GM19395 (cell line): Measurements from ENCODE around the gene CBX2.
"Not testable (repeated sequence)": the region's sequence is repeated elsewhere in the genome, so short reads cannot be mapped to it uniquely, and the experiment has no call there.

Experiments used
- ATAC-seq: cut with Tn5 transposase; IDR thresholded peaks from one replicate; pipeline ENCODE4 v1.9.1; 2021; ENCODE audit warnings: mild to moderate bottlenecking, moderate library complexity; ENCODE audit not compliant: unreplicated experiment

Gene CBX2

DNA sequence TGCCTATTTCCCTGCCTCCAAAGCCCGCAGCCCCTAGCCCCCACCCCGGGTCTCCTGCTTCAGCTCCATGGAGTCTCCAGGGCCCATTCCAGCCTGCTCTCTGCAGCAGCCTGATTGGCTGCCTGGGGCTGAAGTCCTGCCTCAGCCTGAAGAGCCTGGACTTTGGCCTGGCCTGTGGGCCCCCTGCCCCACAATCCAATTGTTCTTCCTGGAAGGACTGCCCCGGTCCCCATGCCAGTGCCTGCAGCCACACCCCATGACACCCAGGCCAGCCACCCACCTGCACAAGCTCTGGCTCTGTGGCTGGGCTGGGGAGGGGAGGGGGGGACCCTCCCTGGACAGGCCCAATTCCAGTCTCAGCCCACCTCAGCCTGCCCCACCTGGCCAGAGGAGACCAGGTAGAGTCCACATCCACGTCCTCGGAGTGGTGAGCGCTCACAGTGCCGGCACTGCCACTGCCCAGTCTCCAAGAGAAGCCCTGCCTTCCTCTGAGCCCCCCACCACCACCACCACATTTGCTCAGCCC lies 34.9 kb upstream of the CBX2 start:
- no peak for ATAC-seq

DNA sequence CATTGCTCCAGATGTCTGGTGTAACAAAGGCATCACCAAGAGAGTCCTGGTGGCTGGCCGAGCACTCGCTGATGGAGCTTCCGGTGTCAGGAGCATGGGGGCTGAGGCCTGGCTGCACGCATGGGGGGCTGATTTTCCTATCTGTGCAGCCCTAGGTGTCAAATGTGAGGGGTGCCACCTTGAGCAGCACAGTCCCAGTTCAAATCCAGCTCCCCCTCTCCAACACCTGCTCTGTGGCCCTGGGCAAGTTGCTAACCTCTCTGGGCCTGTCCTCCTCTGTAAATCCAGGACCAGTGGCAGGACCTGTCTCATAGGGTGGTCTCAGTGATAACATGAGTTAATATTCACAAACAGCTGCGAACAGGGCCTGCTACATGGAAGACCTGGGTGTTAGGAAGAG lies 34.3 kb upstream of the CBX2 start:
- ATAC-seq: no peak

DNA sequence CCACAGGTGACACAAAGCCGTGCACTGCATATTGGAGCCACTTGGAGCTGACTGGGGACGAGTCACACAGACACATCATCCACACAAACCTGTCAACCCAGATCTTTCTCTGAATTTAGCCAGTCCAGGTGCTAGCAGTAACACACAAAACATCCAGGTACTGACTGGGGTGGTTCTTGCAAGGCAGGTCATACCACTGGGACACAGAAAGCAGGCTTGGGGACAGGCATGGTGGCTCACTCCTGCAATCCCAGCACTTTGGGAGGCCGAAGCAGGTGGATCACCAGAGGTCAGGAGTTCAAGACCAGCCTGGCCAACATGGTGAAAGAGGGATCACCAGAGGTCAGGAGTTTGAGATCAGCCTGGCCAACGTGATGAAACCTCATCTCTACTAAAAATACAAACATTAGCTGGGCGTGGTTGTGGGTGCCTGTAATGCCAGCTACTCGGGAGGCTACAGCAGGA lies 32.3 kb upstream of the CBX2 start:
- no peak for ATAC-seq

DNA sequence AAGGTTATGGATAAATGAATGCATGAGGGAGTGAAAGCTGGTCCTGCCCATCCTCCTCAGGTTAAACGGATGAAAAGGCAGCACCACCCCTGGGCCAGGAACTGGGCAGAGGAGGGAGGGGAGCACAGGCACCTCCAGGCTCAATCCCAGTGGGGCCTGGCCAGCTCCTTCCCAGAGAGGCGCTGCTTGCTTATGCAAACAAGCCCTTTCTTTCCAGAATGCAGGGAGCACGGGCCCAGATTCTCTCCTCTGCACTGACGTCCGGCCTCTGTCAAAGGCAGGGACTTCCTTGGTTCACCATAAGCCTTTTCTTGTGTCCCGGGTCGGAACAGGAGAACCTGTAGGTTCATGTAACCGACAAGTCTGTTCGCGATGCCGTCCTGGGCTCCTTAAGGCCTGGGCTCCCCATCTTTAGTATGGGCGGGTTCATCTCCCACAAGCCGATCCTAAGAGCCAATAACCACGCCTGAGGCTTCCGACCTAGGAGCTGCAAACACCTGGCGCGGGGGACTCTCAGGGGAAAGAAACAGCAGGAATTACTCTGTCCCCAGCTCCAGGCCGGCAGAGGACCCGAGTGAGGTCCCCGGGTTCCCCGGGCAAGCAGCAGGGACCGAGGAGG lies 30.9 kb upstream of the CBX2 start:
- ATAC-seq: no peak

DNA sequence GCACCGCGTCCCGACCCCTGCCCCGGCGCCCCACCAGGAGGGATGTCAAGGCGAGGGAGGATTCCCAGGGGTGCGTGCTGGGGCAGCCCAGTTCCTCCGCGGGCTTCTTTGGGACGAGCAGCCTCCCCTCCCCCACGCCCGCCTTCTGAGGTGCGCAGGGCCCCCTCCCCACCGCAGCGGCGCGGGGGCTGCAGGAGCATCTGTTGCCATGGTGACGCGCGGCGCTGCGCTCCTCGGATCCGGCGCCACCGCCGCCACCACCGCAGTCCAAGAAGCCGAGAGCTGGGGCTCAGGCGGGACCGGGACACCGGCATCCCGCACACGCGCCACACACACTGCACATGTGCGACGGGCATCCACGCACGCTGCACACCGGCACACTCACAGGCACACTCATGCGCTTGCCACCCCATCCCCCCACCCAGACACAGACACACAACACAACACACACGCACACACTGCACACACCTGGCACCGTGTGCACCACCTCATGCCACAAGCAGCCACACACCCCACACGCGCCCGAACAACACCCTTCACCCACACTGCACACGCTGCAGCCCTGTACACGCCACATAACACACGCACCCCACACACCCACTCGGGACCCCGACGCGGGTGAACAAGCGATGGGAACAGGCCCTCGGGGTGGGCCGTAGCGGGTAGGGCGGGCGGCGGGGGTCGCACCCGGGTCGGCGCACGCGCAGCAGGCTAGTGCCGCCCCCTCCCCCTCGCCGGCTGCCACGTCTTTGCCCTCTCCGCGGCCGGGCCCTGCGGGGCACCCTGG lies 30.2 kb upstream of the CBX2 start:
- ATAC-seq: no peak

DNA sequence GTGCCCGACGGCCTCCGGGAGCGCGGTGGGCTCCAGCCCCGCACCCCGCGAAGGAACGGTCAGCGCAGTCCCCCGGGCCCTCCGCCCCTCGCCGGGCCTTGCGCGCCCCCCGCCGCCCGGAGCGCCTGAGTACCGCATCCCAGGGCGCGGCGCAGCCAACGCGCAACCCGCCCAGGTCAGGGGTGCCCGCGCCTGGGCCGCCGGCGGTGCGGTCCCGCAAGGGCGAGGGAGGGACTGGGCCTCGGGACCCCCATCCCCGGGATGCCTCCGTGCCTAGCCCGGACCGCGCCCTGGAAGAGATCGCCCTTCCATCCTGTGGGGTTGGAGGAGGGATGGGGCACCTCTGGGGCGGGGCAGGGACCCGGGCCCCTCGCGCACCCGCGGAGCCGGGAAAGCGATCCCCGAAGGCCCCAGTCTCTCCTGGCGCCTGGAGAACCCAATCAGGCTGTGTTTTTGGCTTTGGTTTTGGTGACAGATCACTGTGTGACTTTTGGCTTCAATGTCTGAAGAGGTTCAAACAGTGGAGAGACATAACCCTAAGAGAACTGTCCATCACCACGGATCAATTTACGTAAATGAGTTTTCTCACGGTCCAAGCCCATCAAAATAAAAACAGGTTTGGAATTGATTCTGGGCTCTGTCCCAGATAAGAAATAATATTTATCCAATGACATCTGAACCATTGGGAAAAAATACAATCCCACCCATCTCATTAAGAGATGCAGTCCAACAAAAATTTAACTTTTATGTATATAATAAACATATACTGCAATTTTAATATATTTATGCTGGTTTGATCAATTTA lies 29.5 kb upstream of the CBX2 start:
- no peak for ATAC-seq

DNA sequence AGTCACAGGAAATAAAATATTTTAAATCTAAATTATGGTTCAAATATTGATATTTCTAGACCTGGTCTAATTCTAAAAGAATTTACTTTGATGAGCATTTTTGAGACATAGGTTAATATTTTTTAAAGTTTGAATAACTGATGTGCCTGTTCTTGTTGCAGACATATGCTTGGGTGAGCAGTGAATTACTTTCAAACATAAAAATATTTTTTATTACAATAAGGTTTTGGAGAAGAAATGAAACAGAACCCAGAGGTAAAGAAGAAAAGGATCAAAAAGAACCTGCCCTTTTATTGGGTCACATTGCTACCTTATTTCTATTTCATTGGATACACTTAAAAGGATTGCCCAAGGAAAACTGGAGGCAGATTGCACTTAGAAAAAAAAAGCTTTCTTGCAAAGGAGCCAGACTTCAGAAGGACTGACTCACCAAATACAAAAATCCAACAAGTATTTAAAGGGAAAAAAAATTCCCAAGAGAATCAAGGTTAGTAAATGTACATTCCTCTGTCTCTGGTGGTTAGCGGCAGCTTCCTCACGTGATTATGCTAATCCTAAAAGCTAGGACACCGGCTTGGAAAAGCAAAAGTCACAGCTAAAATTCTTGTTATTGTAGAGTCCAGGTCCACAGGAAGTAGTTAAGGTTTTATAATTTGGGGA lies 28.7 kb upstream of the CBX2 start:
- ATAC-seq: no peak

DNA sequence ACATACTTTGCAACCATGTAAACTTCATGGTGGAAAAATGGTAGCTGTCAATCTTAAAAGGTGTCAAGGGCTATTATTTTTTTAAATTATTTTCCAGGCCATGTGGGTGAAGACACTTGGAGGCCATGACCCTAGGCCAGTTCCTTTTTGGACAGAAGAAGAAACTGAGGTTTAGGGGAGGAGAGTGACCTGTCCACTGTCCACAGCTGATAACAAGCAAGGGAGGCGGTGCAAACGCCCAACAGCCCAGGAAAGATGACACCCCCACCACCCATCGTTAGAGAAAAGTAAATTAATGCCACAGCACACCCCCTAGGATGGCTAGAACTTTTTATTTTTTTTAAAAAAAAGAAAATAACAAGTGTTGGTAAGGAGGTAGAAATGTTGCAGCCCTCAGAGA lies 28.0 kb upstream of the CBX2 start:
- no peak for ATAC-seq

DNA sequence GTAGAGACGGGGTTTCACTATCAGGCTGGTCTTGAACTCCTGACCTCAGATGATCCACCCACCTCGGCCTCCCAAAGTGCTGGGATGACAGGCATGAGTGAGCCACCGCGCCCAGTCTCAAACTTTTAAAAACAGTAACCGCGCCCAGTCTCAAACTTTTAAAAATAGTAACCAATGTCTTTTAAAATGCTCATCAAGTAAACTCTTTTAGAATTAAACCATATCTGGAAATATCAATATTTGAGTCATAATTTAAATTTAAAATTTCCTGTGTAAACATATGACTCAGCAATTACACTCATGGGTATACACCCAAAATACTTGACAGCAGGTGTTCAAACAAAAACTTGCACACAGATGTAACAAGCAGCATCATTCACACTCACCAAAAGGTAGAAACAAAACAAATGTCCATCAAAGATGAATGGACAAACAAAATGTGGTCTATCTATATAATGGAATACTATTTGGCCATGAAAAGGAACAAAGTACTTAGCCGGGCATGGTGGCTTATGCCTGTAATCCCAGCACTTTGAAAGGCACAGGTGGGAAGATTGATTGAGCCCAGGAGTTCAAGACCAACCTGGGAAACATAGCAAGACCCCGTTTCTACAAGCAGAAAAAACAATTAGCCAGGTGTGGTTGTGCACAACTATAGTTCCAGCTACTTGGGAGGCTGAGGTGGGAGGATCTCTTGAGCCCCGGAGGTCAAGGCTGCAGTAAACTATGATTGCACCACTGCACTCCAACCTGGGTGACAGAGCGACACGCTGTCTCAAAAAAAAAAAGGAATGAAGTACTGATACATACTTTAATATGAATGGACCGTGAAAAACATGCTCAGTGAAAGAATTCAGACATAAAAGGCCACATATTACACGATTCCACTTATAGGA lies 27.1 kb upstream of the CBX2 start:
- ATAC-seq: no peak

DNA sequence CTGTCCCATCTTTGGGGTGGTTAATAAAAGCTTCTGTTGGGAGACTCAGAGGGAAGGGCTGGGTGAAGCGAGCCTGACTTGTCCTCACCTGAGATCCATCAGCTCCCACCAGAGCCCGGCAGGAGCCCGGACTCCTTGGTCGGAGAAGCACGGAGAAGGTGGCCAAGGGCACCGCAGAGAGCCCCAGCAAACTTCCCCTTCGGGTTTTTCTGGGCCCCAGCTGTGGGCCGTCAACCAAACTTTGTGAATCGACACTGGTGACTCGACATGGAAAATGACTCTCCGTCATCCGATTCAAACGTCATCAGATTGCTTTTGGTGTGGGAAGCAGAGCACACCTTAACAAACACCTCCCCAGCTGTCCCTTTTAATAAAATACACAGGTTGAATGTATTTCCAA lies 25.8 kb upstream of the CBX2 start:
- ATAC-seq: no peak

DNA sequence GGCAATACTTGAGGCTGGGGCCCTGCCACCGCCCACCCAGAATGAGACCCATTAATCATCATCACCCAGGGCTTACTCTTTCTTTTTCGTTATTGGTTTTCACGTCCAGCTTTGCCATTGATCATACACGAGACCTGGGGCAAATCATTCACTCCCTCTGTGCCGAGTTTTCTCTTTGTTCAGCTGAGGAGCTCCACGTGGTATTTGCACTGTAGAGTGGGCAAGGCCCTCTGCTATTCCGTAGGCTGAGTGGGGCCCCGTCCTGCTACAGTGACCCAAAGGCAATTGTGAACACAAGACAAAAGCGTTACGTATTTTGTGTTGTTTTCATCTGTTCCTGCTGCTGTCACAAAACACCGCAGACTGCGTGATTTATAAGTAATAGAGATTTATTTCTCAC lies 23.6 kb upstream of the CBX2 start:
- ATAC-seq: no peak

DNA sequence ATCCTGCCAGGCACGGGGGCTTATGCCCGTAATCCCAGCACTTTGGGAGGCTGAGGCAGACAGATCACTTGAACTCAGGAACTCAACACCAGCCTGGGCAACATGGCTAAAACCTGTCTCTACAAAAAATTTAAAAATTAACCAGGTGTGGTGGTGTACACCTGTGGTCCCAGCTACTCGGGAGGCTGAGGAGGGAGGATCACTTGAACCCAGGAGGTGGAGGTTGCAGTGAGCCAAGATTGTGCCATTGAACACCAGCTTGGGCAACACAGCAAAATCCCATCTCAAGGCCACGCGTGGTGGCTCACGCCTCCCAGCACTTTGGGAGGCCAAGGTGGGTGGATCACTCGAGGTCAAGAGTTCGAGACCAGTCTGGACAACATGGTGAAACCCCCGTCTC lies 23.0 kb upstream of the CBX2 start:
- not testable (repeated sequence) for ATAC-seq

DNA sequence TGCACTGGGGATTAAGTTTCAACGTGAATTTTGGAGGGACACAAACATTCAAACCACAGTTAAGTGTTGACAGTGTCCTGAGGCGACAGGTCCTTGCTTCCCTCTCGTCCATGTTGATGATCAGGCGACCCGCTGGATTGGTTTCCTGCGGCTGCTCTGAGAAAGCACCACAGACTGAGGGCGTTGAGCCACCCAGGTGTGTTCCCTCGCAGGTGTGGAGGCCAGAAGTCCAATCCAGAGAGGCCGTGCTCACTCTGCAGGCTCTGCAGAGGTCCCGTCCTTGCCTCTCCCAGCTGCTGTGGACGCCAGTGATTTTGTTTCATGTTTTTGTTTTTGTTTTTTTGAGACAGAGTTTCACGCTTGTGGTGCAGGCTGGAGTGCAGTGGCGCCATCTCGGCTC lies 22.4 kb upstream of the CBX2 start:
- no peak for ATAC-seq

DNA sequence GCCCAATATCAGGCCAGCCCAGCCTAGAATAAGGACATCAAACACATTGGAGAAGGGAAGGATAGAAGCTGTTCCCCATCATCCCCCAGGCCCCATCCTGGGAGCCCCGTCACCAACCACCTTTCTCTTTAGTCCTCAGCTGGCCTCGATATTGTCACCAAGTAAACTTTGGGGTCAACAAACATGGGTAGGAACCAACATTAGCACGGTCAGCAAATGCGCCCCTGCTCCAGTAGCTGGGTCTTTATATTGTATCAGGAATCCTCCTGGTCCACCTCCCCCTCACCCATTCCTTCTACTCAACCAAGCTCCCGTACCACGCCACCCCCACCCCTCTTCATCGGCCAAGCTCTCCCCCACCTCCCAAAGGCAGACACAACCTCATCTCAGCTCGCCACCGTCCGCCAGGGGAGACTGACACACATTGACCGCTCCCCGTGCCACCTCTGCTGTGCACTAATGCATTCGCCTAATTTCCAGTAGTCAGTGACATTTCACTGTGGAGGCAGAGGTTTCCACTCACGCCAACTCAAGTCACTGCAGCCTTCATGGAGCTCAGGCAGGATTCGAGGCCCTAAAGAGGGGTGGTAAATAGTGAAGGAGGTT lies 20.7 kb upstream of the CBX2 start:
- ATAC-seq: no peak

DNA sequence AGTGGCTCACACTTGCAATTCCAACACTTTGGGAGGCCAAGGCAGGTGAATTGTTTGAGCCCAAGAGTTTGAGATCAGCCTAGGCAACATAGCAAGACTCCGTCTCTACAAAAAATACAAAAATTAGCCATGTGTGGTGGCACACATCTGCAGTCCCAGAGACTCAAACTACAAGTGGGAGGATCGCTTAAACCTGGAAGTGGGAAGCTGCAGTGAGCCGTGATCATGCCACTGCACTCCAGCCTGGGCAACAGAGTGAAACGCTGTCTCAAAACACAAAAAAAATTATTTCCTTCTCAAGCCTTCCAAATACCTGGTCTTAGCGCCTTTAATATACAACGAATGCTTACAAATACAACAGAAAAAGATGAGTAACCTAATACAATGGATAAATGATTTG lies 19.7 kb upstream of the CBX2 start:
- no peak for ATAC-seq

DNA sequence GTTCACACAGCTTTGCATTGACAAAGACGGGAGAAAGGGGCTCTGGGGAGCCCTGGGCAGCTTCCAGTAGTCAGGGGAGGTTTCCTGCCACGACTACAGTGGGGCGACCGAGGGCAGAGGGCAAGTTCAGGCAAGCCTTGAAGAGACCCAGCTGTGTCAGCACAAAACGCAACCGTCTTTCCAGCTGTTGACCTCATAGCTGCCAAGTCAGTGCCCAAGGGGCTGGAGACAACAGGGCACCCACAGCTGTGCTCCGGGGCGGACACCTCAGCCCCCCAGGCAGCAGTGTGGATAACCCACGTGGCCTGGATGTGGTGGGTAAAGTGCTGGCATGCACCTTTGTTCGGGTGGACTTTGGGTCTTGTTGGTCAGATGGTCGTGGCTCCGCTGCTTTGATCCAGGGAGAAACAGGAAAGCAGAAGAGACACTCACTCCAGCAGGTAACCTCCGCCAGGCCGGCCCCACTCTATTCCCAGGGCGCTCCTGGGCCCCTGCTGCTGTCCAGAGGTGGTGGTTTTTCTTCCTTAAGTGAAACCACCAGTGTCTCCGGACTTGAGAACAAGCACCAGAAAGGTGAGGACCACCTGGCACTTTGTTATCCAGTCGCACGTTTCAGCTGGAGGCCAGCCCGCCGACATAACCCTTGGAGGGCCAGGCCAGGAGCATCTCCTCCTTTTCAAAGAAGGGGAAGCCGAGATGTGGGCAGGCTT lies 17.6 kb upstream of the CBX2 start:
- no peak for ATAC-seq

DNA sequence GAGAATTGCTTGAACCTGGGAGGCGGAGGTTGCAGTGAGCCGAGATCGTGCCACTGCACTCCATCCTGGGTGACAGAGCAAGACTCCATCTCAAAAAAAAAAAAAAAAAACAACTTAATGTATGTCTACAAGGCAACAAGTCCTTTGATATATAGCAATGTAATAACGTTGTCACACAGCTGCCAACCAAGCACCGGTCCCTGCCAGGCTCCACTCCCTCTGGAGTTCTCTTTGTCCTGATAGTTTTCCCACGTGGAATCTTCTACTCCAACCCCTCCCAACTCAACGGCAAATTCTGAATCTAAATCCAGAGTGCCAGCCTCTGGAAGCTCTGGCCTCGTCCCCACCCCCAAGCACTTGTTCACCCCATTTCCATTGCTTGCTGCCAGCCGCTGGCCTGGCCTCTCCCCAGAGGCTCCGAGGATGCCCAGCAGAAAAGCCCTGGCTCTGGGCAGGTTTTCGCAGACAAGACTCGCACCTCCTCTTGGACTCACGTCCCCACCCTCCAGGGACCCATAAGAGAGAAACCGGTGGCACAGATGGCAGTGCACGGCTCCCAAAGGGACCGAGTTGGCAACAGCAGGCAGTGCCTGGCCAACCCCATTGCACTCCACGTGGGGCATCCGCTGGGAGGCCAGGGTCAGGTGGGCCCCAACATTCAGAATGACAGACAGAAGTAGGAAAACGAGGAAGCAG lies 15.9 kb upstream of the CBX2 start:
- ATAC-seq: no peak

DNA sequence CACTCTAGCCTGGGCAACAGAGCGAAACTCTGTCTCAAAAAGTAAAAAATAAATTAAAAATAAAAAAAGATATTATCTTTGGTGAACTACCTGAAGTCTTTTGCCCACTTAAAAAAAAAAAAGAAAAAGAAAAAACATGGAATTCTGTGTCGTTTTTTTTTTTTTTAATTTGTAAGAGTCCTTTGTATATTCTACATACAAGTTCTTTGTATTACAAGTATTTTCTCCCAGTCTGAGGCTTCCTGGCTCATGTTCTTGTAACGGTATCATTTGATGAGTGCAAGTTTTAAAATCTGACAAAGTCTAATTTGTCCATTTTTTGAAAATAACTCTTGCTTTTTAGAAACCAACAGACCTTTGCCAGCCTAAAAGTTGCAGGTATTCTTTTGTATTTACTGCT lies 12.2 kb upstream of the CBX2 start:
- no peak for ATAC-seq
